BJ (cell line): Measurements from ENCODE around the gene BMP8B. TPM values are rescaled to one million over a fixed set of nuclear protein-coding genes. Genes with fewer than 3 reads are reported as not detected.
"Not testable (repeated sequence)": the region's sequence is repeated elsewhere in the genome, so short reads cannot be mapped to it uniquely, and the experiment has no call there.

Experiments
- CTCF ChIA-PET: fragments of 350-600 bp; formaldehyde crosslinking; extraction: SDS; loops from one replicate; lab custom pipeline; 2021; ENCODE audit warnings: antibody characterized with exemption, inconsistent platforms; lab: Yijun Ruan, JAX
- POLR2A ChIA-PET: fragments of 300-600 bp; sonication (Branson Sonifier 250); formaldehyde crosslinking; extraction: SDS; loops from one replicate; lab custom pipeline; 2021; ENCODE audit warnings: antibody characterized with exemption; lab: Charles Lee
- DNase-seq: peaks from one replicate; pipeline ENCODE4 v3.0.0-alpha.2; 2011; ENCODE audit warnings: low read depth
- H3K27me3 ChIP-seq: 2 replicates; pipeline ENCODE4 v1.6.0; 2011; ENCODE audit warnings: low read length; ENCODE audit not compliant: control insufficient read depth, insufficient read depth
- H3K36me3 ChIP-seq: 2 replicates; pipeline ENCODE4 v1.5.1; 2011; ENCODE audit warnings: low read length; ENCODE audit not compliant: control insufficient read depth, insufficient read depth
- H3K4me3 ChIP-seq: 2 replicates; pipeline ENCODE4 v1.5.1; 2011; ENCODE audit warnings: low read depth, mild to moderate bottlenecking, control low read depth, low read length
- polyA plus RNA-seq: library from polyadenylated mRNA; depleted of rRNA; stranded (reverse); fragments of >200 nt; gene quantifications from 2 replicates; pipeline ENCODE4 v1.2.3, GENCODE V29; 2011
- TF ChIP-seq, protein P1 (sequence below): IDR thresholded peaks from 2 replicates; pipeline ENCODE4 v1.5.1; 2011; ENCODE audit warnings: low read depth, mild to moderate bottlenecking, control low read depth, inconsistent platforms, low read length, moderate library complexity; ENCODE audit not compliant: insufficient read depth

The BMP8B gene
- polyA plus RNA-seq, 1 experiment = 0.01 TPM

DNA sequence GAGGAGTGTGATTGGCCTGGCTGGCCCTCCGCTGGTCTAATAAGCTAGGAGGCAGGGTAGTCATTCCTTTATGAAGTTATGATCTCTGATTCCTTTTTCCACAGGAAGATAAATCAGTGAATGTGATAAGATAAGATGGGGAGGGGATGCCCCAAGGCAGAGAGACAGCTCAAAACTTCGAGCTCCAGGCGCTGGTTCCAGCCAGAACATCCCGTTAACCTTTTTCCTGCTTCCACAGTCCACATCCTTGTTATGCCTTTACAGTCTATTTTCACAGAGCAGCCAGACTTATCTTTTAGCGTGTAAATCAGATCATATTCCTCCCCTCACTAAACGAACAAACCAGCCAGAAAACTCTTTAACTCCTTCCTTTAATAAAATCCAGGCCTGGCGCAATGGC, 38.5 kb upstream of the BMP8B start:
- ChIA-PET POLR2A (no interaction called here), CTCF (interaction anchor here (1.3 to 3.5 kb wide), 3 partner anchors 10 to 75 kb away, joined by 4 to 18 read pairs (median 7); partner anchors contain the start of gene MYCL)
- DNase-seq = no peak

DNA sequence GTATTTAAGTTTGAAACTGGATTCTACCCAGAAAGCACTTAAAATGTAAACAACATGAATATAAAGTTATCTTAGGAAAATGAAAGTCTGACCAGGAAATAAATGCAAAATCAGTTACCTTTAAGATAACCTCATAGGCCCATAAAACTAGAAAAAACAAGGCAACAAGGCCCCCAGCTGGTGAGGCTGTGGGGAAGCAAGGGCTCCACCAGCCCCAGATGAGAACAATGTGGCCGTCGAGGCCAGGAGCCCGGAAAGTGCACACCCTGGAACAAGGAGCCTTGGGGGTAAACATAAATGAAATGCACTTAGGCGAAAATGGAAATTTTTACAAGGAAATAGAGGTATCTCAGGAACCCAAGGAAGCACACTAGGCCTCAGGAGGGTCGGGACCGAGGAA, 37.9 kb upstream of the BMP8B start:
- ChIA-PET POLR2A (no interaction called here), CTCF (interaction anchor here (1.1 to 3.5 kb wide), 3 partner anchors 75 to 148 kb away, joined by 4 to 18 read pairs (median 5); partner anchors contain the start of gene MYCL)
- H3K27me3 ChIP-seq = no peaks in the 10 kb centered on the region
- H3K4me3 ChIP-seq = no peak overlapping the region
- no peaks in the 10 kb centered on the region for H3K36me3 ChIP-seq
- DNase-seq = no peak
- TF ChIP-seq, protein P1, sequence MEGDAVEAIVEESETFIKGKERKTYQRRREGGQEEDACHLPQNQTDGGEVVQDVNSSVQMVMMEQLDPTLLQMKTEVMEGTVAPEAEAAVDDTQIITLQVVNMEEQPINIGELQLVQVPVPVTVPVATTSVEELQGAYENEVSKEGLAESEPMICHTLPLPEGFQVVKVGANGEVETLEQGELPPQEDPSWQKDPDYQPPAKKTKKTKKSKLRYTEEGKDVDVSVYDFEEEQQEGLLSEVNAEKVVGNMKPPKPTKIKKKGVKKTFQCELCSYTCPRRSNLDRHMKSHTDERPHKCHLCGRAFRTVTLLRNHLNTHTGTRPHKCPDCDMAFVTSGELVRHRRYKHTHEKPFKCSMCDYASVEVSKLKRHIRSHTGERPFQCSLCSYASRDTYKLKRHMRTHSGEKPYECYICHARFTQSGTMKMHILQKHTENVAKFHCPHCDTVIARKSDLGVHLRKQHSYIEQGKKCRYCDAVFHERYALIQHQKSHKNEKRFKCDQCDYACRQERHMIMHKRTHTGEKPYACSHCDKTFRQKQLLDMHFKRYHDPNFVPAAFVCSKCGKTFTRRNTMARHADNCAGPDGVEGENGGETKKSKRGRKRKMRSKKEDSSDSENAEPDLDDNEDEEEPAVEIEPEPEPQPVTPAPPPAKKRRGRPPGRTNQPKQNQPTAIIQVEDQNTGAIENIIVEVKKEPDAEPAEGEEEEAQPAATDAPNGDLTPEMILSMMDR = no peak

More for the DNA sequence above, 38.5 kb upstream of the BMP8B start:
- Histone ChIP-seq H3K27me3 (no peaks in the 10 kb centered on the region), H3K36me3 (no peaks in the 10 kb centered on the region), H3K4me3 (no peak overlapping the region)
- TF ChIP-seq, protein P1 = no peak

DNA sequence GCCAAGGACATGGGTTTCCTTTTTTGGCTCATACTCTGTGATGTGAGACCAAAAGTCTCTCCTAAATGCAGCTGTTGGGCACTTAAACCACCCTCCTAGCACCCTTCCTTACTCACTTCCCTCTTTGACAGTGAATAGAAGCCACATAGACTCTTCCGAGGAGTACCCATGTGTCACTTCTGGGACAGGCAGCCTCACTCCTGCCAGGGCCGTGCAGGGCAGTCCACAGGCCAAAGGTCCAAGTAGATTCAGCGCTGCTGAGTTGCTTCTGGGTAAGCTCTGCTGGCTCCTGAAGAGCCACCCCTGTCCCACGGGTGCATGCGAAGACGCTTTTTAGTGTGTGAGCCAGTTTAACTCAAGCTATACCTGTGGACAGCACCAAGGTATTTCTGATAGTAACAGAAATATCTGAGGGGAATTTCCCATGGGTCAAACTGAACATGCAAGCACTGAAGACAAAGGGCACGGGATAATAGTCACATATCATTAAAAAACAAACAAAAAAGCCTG, 36.8 kb upstream of the BMP8B start:
- ChIA-PET CTCF (interaction anchor here (1.1 to 3.5 kb wide), 3 partner anchors 76 to 149 kb away, joined by 4 to 18 read pairs (median 5); partner anchors contain the start of gene MYCL), POLR2A (no interaction called here)
- DNase-seq = no peak
- no peaks in the 10 kb centered on the region for H3K27me3 ChIP-seq
- TF ChIP-seq, protein P1 = no peak
- no peak overlapping the region for H3K4me3 ChIP-seq
- no peaks in the 10 kb centered on the region for H3K36me3 ChIP-seq

- H3K4me3 ChIP-seq, DNase-seq, H3K36me3 ChIP-seq, H3K27me3 ChIP-seq, POLR2A ChIA-PET: not testable (repeated sequence)
- CTCF ChIA-PET = interaction anchor here (1.0 to 4.0 kb wide), 2 partner anchors 12 to 79 kb away, joined by 3 to 23 read pairs; partner anchors contain the start of gene MYCL
Measured at GRCh38 chr1:39823450-39823849, 34.8 kb upstream of the BMP8B start.

DNA sequence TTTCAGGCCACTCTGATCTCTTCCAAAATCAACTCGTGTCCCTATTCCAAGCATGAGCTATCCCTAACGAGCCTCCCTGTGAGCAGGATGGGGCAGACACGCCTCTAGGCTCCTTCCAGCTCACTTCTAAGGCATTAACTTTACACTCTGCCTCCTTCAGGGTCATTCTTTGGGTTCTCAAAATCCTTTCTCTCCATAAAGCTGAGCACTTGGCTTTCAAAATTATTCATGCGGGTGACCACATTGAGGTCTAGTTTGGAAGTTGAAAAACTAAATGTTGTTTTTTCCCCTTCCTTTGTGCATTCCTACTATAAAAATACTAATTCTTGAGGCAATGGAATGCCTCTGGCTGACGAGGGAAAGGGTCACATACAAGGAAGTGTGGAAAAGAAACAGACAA, 33.5 kb upstream of the BMP8B start:
- Histone ChIP-seq H3K36me3 (no peaks in the 10 kb centered on the region), H3K27me3 (peaks cover 2% of the 10 kb centered on the region), H3K4me3 (no peak overlapping the region)
- ChIA-PET CTCF (interaction anchor here (0.6 to 4.0 kb wide), 6 partner anchors 80 to 211 kb away, joined by 3 to 23 read pairs (median 4); partner anchors contain the start of gene MYCL), POLR2A (no interaction called here)
- DNase-seq = no peak
- TF ChIP-seq, protein P1 = no peak
